ENCODE measurements around the gene RASL10B. TPM values are rescaled to one million over a fixed set of nuclear protein-coding genes. Genes with fewer than 3 reads are reported as not detected.

The RASL10B gene
- total RNA-seq, 4 donors from 2014 or later = 0.94 to 14.5 (median 3.5) TPM

GRCh38 chr17:35693662-35694061 is 37.8 kb upstream of the RASL10B start:
- Histone ChIP-seq H3K4me3 (replicated peaks in 1 of 3) (no peak overlapping the region), H3K27me3 (no peaks in the 10 kb centered on the region), H3K36me3 (peaks cover 21 to 33% of the 10 kb centered on the region in 2 donors), H3K9me3 (no peaks in the 10 kb centered on the region), H3K27ac (no peak overlapping the region), H3K4me1 (no peaks in the 10 kb centered on the region)
- DNase-seq = no peak
- 93 to 96% methylated on average over 3 of the region's 3 CpGs for WGBS, 2 donors
- intact Hi-C loops (cut with DNase I) = no loop called here
- TF ChIP-seq POLR2A (IDR thresholded peaks at IDR 0.05) (no peak), CTCF (IDR thresholded peaks at IDR 0.05) (no peak)

- H3K4me1 ChIP-seq = no peaks in the 10 kb centered on the region
- intact Hi-C loops (cut with DNase I) = no loop called here
- WGBS, 2 donors = 90 to 94% methylated on average over 2 of the region's 2 CpGs
- no peak for TF ChIP-seq POLR2A (IDR thresholded peaks at IDR 0.05)
- TF ChIP-seq CTCF (IDR thresholded peaks at IDR 0.05) = no peak
- H3K27me3 ChIP-seq = no peaks in the 10 kb centered on the region
- H3K4me3 ChIP-seq (replicated peaks in 1 of 3) = no peak overlapping the region
- peaks cover 19 to 33% of the 10 kb centered on the region in 2 donors for H3K36me3 ChIP-seq
- no peaks in the 10 kb centered on the region for H3K9me3 ChIP-seq
- DNase-seq = no peak
- no peak overlapping the region for H3K27ac ChIP-seq
Observed at GRCh38 chr17:35694906-35695305, 36.5 kb upstream of the RASL10B start.

- peaks cover 17 to 27% of the 10 kb centered on the region in 2 donors for H3K36me3 ChIP-seq
Observed at GRCh38 chr17:35695613-35696012, 35.8 kb upstream of the RASL10B start.

GRCh38 chr17:35698800-35699199 is 32.6 kb upstream of the RASL10B start:
- Histone ChIP-seq H3K4me3 (replicated peaks in 1 of 3) (no peak overlapping the region), H3K27me3 (no peaks in the 10 kb centered on the region), H3K9me3 (no peaks in the 10 kb centered on the region), H3K36me3 (peaks cover 13 to 17% of the 10 kb centered on the region in 2 donors), H3K4me1 (no peaks in the 10 kb centered on the region), H3K27ac (no peak overlapping the region)
- no peak for DNase-seq
- TF ChIP-seq POLR2A (IDR thresholded peaks at IDR 0.05) (no peak), CTCF (IDR thresholded peaks at IDR 0.05) (no peak)
- intact Hi-C loops (cut with DNase I) = no loop called here
- WGBS, 2 donors = 95 to 99% methylated on average over 2 of the region's 2 CpGs

More at GRCh38 chr17:35695613-35696012, 35.8 kb upstream of the RASL10B start:
- Histone ChIP-seq H3K27me3 (no peaks in the 10 kb centered on the region), H3K9me3 (no peaks in the 10 kb centered on the region), H3K27ac (no peak overlapping the region), H3K4me3 (replicated peaks in 1 of 3) (no peak overlapping the region), H3K4me1 (no peaks in the 10 kb centered on the region)
- intact Hi-C loops (cut with DNase I) = no loop called here
- DNase-seq = no peak
- WGBS, 2 donors = 83 to 87% methylated on average over 2 of the region's 2 CpGs
- no peak for TF ChIP-seq POLR2A (IDR thresholded peaks at IDR 0.05)
- TF ChIP-seq CTCF (IDR thresholded peaks at IDR 0.05) = no peak

- intact Hi-C loops (cut with DNase I) = no loop called here
- DNase-seq = no peak
- no peak for TF ChIP-seq CTCF (IDR thresholded peaks at IDR 0.05)
- TF ChIP-seq POLR2A (IDR thresholded peaks at IDR 0.05) = no peak
Observed at GRCh38 chr17:35700150-35700549, 31.3 kb upstream of the RASL10B start.

More at GRCh38 chr17:35700150-35700549, 31.3 kb upstream of the RASL10B start:
- no peaks in the 10 kb centered on the region for H3K4me1 ChIP-seq
- H3K27me3 ChIP-seq = no peaks in the 10 kb centered on the region
- no peak overlapping the region for H3K4me3 ChIP-seq (replicated peaks in 1 of 3)
- 89 to 91% methylated on average over 6 of the region's 6 CpGs for WGBS, 2 donors
- peaks cover 6 to 7% of the 10 kb centered on the region in 2 donors for H3K36me3 ChIP-seq
- H3K27ac ChIP-seq = no peak overlapping the region
- no peaks in the 10 kb centered on the region for H3K9me3 ChIP-seq

Data from thyroid gland (tissue), 4 donors.